HG03457 (cell line): ENCODE measurements around the gene LRRC14B.

Source experiments
- ATAC-seq: cut with Tn5 transposase; IDR thresholded peaks from one replicate; pipeline ENCODE4 v1.9.1; 2021; ENCODE audit warnings: moderate number of reproducible peaks; ENCODE audit not compliant: unreplicated experiment

LRRC14B gene

DNA sequence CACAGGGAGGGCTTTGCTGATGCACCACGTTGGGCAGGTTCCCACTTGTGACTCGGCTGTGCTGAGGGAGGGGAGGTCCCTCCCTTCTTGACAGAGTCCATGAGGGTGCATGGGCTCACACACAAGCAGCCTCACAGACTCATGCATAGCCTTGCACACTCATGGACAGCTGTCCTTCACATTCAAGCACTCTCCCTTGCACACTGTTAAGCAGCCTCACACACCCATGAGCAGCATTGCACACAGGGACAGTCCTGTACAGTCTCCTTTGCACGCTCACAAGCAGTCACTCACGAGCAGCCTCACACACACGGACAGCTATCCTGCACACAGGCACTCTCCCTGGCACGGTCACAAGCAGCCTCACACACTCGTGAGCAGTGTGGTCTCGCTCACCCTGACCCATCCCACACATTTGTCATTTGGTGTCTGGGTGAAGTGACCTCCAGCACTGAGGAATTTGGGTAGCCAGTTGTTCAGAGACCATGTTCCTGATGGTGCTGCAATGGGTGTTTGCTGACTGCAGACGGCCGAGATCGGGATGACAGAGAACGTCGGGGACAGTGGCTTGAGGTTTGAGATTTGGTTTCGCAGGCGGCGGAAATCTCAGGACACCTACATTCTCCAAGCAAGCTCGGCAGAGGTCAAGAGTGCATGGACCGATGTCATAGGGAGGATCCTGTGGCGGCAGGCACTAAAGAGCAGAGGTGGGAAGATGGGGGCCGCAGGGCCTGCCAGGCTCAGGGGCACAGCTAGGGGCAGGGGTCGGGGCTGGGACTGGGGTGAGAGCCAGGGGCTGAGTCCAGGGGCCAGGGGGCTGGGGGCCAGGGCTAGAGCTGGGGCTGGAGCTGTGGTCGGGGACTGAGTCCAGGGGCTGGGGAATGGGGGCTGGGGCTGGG lies 17.7 kb upstream of the LRRC14B start:
- no peak for ATAC-seq

DNA sequence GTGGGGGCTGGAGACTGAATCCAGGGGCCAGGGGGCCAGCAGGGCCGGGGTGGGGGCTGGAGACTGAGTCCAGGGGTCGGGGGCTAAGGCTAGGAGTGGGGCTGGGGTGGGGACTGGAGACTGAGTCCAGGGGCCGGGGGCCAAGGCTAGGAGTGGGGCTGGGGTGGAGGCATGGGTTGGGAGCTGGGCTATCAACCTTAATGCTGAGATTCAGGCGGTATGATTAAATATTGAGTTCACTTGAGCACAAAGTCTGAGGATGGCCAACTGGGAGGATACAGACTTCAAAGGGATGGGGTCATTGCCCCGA lies 17.0 kb upstream of the LRRC14B start:
- no peak for ATAC-seq

GRCh38 chr5:174876-175465 lies 16.3 kb upstream of the LRRC14B start:
- ATAC-seq, result no peak

DNA sequence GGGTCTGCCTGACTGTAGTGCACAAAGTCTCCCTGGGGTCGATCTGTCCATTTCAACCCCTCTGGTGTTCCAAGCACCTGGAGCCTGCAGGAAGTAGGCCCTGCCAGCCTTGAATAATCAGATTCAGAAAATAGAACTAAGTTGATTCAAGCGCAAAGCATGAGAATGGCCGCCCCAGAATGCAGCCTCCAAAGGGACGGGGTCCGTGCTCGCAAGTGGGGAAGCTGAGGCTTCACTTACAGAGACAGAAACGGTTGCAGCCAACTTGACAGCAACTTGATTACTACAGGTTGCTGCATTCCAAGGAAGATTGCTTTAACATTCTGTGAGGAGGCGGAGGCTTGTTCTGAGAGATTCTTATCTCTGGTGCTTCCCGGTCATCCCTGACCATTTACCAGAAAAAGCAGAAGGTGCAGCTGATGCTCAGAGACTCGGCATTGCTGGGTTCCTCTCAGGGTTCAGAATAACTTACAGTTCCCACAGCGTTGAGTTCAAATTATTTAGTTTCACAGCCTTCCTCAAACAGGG lies 14.9 kb upstream of the LRRC14B start:
- no peak for ATAC-seq

GRCh38 chr5:178110-178509 lies 13.2 kb upstream of the LRRC14B start:
- no peak for ATAC-seq

- no peak for ATAC-seq
Observed at GRCh38 chr5:179401-179800, 11.9 kb upstream of the LRRC14B start.

DNA sequence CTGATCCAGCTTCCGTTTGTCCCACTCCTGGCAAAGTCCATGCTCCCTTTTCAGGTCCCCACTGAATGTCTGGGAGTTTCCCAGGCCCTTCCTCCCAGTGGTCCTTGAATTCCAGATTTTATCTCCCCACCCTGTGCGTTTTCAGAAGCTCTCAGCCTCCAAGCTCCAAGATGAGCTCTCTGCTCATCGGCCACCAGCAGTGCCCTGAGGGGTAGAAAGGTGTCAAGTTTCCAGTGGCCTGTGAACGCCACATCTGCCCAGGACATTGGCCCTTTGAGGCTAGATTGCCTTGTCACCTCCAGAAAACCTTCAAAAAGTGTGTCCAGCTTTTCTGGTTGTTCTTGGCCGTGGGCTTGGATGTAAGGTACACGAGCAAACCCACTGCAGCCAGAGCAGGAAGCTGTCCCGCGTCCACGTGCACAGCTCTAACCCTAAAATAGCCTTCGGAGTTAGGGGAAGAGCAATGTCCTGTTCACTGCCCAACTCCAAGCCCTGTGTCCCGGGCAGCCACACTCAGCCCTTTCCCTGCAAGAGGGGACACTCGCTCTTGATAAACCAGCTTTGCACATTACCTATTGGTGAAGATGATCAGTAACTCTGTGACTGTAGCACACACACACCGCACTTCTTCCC lies 10.9 kb upstream of the LRRC14B start:
- no peak for ATAC-seq

GRCh38 chr5:181160-181559 lies 10.1 kb upstream of the LRRC14B start:
- no peak for ATAC-seq

GRCh38 chr5:181566-181965 lies 9.7 kb upstream of the LRRC14B start:
- ATAC-seq, result no peak

DNA sequence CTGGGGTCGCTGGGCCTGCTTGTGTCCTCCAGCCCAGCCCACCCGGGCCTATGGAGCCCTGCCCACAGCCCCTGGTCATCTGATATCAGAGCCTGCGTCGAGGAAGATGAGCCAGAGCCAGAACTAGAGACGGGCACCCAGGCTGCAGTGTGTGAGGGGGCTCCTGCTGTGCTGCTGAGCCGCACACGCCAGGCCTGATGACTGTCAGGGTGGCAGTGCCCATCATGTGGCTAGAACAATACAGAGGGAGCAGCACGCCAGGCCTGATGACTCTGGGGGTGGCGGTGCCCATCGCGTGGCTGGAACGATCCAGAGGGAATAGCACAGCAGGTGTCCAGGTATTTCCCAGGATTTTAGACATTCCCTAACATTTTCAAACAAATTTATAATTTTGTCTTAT lies 9.2 kb upstream of the LRRC14B start:
- ATAC-seq, result no peak

GRCh38 chr5:184471-184870 lies 6.8 kb upstream of the LRRC14B start:
- ATAC-seq, result no peak

GRCh38 chr5:185095-186070 lies 5.9 kb upstream of the LRRC14B start:
- ATAC-seq, result no peak

DNA sequence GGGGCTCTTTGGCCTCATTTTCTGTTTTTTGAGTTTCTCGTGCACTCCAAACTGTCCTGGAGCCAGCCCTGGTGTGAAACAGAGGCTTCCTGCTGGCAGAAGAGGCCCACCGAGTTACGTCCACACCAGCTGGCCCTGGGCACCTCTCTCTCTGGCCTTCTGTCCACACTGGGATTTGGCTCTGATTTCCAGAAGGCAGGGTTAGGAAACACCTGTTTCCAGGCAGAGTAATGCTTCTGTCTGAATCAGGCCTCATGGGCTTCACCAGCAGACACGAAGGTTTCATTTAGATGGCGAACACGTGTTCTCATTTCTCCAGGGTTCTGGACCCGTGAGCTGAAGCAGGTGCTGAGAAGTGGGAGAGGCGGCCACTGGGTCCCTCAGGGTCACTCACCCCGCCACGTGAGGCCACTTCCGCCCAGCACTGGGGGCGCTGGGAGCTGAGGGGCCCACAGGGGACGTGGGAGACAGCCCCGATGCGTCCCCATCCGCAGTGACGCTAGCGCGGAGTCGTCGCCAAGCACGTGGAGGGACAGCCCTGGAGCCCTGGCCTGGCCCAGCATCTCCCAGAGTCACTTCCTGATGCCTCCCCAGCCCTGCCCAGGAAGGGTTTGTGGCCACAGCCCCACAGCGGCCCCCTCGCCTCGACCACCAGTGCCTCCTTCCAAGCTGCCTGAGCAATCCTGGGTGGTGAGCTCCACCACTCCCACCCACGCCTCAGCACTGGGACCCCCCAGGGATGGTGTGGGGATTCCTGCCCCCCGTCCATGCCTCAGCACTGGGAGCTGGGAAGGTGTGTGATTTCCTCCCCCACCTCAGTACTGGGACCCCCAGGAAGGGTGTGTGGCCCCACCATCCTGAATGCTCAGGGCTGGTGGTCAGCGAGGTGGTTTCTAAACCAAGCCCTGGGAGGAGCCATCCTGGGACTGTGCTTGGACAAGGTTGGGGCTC lies 4.9 kb upstream of the LRRC14B start:
- ATAC-seq, result no peak

- no peak for ATAC-seq
Observed at GRCh38 chr5:187042-187431, 4.3 kb upstream of the LRRC14B start.

GRCh38 chr5:187617-188451 lies 3.5 kb upstream of the LRRC14B start:
- ATAC-seq, result no peak

DNA sequence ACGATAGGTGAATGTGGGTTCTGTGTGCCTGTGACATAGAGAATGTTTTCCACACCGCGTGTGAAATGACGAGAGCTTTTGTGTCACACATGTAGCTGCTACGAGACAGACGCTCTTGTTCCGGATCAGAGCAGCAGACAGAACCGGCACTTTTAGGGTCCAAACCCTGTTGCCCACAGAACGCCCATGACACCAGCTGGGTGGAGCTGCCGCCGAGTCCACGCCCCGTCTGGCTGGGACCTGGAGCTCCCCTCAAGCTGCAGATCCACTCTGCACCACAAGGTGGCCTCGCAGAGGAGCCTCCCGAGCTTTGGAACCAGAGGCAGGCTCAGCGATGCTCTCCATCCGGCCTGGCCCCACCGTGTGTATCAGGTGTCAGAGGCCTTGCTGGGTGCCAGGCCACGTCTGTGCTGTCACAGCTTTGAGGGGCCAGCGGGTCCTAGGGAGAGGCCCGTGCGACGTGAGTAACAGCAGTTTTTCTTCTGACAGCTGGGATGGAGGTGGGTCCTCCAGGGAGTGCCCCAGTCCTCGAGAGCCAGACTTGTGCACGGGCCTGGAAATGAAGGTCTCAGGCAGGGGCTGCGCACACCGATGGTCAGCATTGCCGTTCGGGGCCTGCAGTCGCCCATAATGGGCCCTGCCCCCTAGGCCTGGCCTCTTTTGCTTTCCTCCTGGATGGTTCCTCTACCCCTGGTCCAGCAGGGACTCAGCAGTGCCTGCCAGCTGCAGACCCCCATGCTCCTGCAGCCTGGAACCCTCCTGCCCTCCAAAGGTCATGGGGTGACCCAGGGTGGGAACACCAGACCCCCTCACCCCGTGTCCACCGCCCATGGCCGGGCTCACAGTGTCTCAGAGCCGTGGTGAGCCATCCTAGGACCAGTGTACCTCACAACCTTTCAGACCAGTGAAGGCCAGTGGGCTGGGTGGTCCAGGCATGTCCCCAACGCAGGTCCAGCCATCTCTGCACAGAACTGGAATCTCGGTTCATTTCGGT lies 2.5 kb upstream of the LRRC14B start:
- peak; percentile 80 for ATAC-seq

GRCh38 chr5:189486-189885 lies 1.8 kb upstream of the LRRC14B start:
- no peak for ATAC-seq

DNA sequence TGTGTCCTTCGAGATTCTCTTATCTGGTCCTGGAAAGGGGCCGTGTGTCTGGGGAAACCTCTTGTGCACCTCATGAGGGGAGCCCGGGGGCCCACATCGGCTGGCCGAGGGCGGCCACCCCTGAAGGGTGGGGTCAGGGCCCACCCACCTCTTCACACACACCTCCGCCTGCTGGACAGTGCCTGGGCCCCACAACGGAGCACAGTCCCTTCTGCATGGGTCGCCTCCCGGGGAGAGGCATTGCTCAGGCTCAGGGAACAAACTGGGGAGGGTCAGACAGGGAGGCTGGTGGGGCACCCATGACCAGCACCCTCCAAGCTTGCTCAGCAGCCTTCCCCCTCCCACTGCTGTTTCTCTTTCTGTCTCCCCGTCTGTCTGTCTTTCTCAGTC lies 1.3 kb upstream of the LRRC14B start:
- ATAC-seq, result no peak
